Tibial nerve (tissue), 4 donors: Measurements from ENCODE around the gene RPS10. TPM values are rescaled to one million over a fixed set of nuclear protein-coding genes. Genes with fewer than 3 reads are reported as not detected.

Experiments used
- DNase-seq, 2 donors: peaks; one replicate each; pipeline ENCODE4 v3.0.0-alpha.2; 2019; ENCODE audit warnings: low spot score in 2 of 2
- H3K27ac ChIP-seq, 4 donors: fragments of 200-600 bp; sonication (generic) in 3 of 4; one replicate each; pipeline ENCODE4 v1.5.1; 2017 to 2019; ENCODE audit warnings: mild to moderate bottlenecking in 1 of 4
- H3K27me3 ChIP-seq, 2 donors: fragments of 200-600 bp; sonication (generic) in 1 of 2; one replicate each; pipeline versions ENCODE4 v1.5.1 to v1.6.0; 2017 to 2019
- H3K36me3 ChIP-seq, 3 donors: fragments of 200-600 bp; sonication (generic); one replicate each; pipeline ENCODE4 v1.5.1; 2018 to 2019
- H3K4me1 ChIP-seq, 4 donors: fragments of 200-600 bp; sonication (generic) in 3 of 4; one replicate each; pipeline ENCODE4 v1.5.1; 2017 to 2019
- H3K4me3 ChIP-seq, 4 donors: fragments of 200-600 bp; sonication (generic) in 3 of 4; one replicate each; pipeline ENCODE4 v1.5.1; 2017 to 2019; ENCODE audit warnings: mild to moderate bottlenecking in 1 of 4, moderate library complexity in 1 of 4
- H3K9me3 ChIP-seq, 4 donors: fragments of 200-600 bp; sonication (generic) in 3 of 4; one replicate each; pipeline ENCODE4 v1.5.1; 2017 to 2019
- CTCF ChIP-seq, 5 experiments: fragments of 200-600 bp in 3 of 5; fragments of 450-650 bp in 2 of 5; sonication (generic) in 3 of 5; IDR thresholded peaks; one replicate each; pipeline ENCODE4 v1.5.1; 2016 to 2019; ENCODE audit warnings: antibody characterized with exemption in 5 of 5, mild to moderate bottlenecking in 3 of 5, moderate library complexity in 2 of 5
- EP300 ChIP-seq, 2 donors: sonication (generic); formaldehyde crosslinking; IDR thresholded peaks; one replicate each; pipeline ENCODE4 v1.6.1; 2017; ENCODE audit warnings: antibody characterized with exemption in 2 of 2, mild to moderate bottlenecking in 1 of 2
- POLR2A ChIP-seq, 2 donors: fragments of 450-650 bp; IDR thresholded peaks; one replicate each; pipeline ENCODE4 v1.6.1; 2017; ENCODE audit warnings: antibody characterized with exemption in 2 of 2, mild to moderate bottlenecking in 2 of 2, moderate library complexity in 2 of 2
- WGBS, 2 donors: methylation state at CpG; one replicate each; pipeline ENCODE4 v1.1.5; 2018; 5-methylcytosine and 5-hydroxymethylcytosine counted together
- total RNA-seq, 4 donors: library from RNA; depleted of rRNA; stranded (reverse); fragments of >200 nt; gene quantifications; one replicate each; pipeline ENCODE4 v1.1.0, GENCODE V29; 2016

Gene RPS10
- total RNA-seq, 4 donors from 2014 or later = 1,731 to 2,603 (median 2,031) TPM

- no peak overlapping the region for H3K4me3 ChIP-seq
- H3K27me3 ChIP-seq = no peaks in the 10 kb centered on the region
- WGBS, 2 donors = 68 to 71% methylated on average over 1 of the region's 1 CpG
- no peaks in the 10 kb centered on the region for H3K36me3 ChIP-seq
- no peaks in the 10 kb centered on the region for H3K4me1 ChIP-seq
- H3K9me3 ChIP-seq = peaks cover 0 to 5% (median 0%) of the 10 kb centered on the region in 4 donors
- H3K27ac ChIP-seq = no peak overlapping the region
- no peak for DNase-seq
- TF ChIP-seq EP300 (IDR thresholded peaks at IDR 0.05) (no peak), POLR2A (IDR thresholded peaks at IDR 0.05) (no peak), CTCF (IDR thresholded peaks at IDR 0.05) (no peak)
Observed at GRCh38 chr6:34437644-34437970, 11.7 kb upstream of the RPS10 start.

DNA sequence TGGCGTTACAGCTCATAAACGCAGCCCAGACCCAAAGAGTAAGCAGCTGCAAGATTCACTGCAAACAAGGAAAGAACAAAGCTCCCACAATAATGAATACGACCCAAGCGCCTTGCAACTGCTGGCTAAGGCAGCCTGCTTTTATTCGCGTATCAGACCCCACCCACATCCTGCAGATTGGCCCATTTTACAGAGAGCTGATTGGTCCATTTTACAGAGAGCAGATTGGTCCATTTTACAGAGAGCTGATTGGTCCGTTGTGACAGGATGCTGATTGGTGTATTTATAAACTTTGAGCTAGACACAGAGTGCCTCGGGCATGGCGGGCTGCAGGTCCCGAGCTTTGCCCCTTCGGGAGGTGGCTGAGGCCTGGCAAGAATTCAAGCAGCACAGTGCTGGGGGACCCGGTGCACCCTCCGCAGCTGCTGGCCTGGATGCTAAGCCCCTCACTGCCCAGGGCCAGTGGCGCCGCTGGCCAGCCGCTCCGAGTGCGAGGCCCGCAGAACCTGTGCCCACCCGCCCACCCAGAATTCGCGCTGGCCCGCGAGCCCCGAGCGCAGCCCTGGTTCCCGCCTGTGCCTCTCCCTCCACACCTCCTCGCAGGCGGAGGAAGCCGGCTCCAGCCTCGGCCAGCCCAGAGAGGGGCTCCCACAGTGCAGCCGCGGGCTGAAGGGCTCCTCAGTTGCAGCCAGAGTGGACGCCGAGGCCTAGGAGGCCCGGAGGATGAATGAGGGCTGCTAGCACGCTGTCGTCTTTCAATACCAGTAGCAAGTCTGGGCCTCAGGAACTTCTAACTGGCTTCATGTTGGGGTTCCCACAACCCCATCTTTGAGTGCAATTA is 11.2 kb upstream of the RPS10 start:
- H3K36me3 ChIP-seq = no peaks in the 10 kb centered on the region
- no peak overlapping the region for H3K27ac ChIP-seq
- WGBS, 2 donors = 90% methylated on average over 21 to 27 of the region's 38 CpGs
- no peaks in the 10 kb centered on the region for H3K27me3 ChIP-seq
- peaks cover 0 to 5% (median 0%) of the 10 kb centered on the region in 4 donors for H3K9me3 ChIP-seq
- no peaks in the 10 kb centered on the region for H3K4me1 ChIP-seq
- no peak overlapping the region for H3K4me3 ChIP-seq
- TF ChIP-seq EP300 (IDR thresholded peaks at IDR 0.05) (no peak), POLR2A (IDR thresholded peaks at IDR 0.05) (no peak)
- DNase-seq = no peak

GRCh38 chr6:34435916-34436315 is 10.0 kb upstream of the RPS10 start:
- peaks cover 0 to 8% (median 0%) of the 10 kb centered on the region in 4 donors for H3K9me3 ChIP-seq
- TF ChIP-seq EP300 (IDR thresholded peaks at IDR 0.05) (no peak), POLR2A (IDR thresholded peaks at IDR 0.05) (no peak), CTCF (IDR thresholded peaks at IDR 0.05) (no peak)
- H3K27me3 ChIP-seq = no peaks in the 10 kb centered on the region
- no peaks in the 10 kb centered on the region for H3K36me3 ChIP-seq
- no peak for DNase-seq
- H3K4me1 ChIP-seq = no peaks in the 10 kb centered on the region
- 76 to 85% methylated on average over 5 of the region's 5 CpGs for WGBS, 2 donors
- H3K27ac ChIP-seq = no peak overlapping the region
- no peak overlapping the region for H3K4me3 ChIP-seq

DNA sequence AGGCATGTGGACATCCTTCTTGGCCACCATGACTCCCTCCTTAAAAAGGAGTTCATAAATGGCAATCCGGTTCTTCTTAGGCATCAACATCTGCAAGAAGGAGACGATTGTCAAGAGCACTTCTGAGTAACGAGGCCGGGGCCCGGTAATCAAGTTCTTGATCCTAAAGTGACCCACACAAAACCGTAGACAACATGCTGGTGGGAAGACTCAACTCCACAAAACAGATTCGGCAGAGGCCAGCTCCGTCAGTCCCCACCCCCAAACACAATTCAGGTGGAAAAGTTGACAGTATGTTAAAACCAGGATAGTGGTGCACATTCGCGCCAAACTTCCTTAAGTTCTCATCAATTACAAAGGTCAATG is 754 bp downstream of the RPS10 start:
- WGBS, 2 donors = 2 to 4% methylated on average over 10 of the region's 10 CpGs
- H3K27me3 ChIP-seq = no peaks in the 10 kb centered on the region
- peak overlapping the region; percentile 57 to 81 (median 70) for H3K4me3 ChIP-seq
- peaks cover 4 to 44% (median 23%) of the 10 kb centered on the region in 3 donors for H3K36me3 ChIP-seq
- H3K27ac ChIP-seq = peak overlapping the region; percentile 27 to 90 (median 86)
- DNase-seq = no peak
- H3K4me1 ChIP-seq = peaks cover 0 to 40% (median 9%) of the 10 kb centered on the region in 4 donors
- TF ChIP-seq EP300 (IDR thresholded peaks at IDR 0.05) (no peak), CTCF (IDR thresholded peaks at IDR 0.05) (no peak), POLR2A (IDR thresholded peaks at IDR 0.05) (no peak)
- H3K9me3 ChIP-seq = no peaks in the 10 kb centered on the region

- H3K4me3 ChIP-seq = peak overlapping the region; percentile 57 to 81 (median 70)
- WGBS, 2 donors = 71 to 74% methylated on average over 18 to 19 of the region's 19 CpGs
Observed at GRCh38 chr6:34424200-34425131, 1.4 kb downstream of the RPS10 start.

More at GRCh38 chr6:34424200-34425131, 1.4 kb downstream of the RPS10 start:
- TF ChIP-seq POLR2A (IDR thresholded peaks at IDR 0.05) (no peak), CTCF (IDR thresholded peaks at IDR 0.05) (no peak), EP300 (IDR thresholded peaks at IDR 0.05) (no peak)
- H3K27ac ChIP-seq = peak overlapping the region in 3 of 4 donors; percentile 86 to 90 (median 87)
- H3K9me3 ChIP-seq = no peaks in the 10 kb centered on the region
- DNase-seq = no peak
- peaks cover 0 to 40% (median 9%) of the 10 kb centered on the region in 4 donors for H3K4me1 ChIP-seq
- peaks cover 4 to 51% (median 29%) of the 10 kb centered on the region in 3 donors for H3K36me3 ChIP-seq
- no peaks in the 10 kb centered on the region for H3K27me3 ChIP-seq
